ENCODE data around the gene RABL6.
"Not testable (repeated sequence)": the region's sequence is repeated elsewhere in the genome, so short reads cannot be mapped to it uniquely, and the experiment has no call there.

The RABL6 gene

DNA sequence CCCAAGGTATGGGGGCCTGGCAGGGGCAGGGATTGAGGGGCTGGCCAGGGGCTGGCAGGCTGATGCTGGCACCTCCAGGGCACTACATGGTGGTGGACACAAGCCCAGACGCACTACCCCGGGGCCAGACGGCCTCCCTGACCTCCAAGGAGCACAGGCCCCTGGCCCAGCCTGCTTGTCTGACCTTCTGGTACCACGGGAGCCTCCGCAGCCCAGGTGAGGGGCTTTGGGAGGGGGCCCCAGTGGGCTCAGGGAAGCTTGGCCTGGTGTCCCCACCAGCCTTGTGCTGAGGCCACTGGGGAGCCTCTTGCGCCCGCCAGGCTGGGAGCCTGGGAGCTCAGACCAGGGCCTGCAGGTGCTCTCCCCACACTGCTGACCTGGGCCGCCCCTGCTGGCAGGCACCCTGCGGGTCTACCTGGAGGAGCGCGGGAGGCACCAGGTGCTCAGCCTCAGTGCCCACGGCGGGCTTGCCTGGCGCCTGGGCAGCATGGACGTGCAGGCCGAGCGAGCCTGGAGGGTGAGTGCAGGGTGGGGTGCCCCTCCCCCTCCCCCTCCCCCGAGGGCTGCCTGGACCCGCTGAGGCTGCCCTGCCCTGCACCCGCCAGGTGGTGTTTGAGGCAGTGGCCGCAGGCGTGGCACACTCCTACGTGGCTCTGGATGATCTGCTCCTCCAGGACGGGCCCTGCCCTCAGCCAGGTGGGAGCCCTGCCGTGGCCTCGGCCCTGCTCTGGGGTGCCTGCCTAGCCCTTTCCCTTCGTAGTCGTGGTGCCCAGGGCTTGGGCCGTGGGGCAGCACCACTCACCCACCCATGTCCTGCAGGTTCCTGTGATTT lies 50.0 kb downstream of the RABL6 start:
- DNase-seq (ENCODE audit: low read depth in 2 of 2): no peak

DNA sequence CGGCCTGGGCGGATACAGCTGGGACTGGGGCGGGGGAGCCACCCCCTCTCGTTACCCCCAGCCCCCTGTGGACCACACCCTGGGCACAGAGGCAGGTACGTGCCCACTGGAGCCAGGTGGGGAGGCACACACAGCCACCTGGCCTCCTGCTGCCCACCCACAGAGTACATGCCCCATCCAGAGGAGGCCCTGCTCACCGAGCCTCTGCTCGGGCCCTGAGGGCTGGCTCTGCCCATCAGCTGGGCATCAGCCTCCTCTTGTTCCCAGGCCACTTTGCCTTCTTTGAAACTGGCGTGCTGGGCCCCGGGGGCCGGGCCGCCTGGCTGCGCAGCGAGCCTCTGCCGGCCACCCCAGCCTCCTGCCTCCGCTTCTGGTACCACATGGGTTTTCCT lies 50.7 kb downstream of the RABL6 start:
- DNase-seq (ENCODE audit: low read depth in 2 of 2): no peak

DNA sequence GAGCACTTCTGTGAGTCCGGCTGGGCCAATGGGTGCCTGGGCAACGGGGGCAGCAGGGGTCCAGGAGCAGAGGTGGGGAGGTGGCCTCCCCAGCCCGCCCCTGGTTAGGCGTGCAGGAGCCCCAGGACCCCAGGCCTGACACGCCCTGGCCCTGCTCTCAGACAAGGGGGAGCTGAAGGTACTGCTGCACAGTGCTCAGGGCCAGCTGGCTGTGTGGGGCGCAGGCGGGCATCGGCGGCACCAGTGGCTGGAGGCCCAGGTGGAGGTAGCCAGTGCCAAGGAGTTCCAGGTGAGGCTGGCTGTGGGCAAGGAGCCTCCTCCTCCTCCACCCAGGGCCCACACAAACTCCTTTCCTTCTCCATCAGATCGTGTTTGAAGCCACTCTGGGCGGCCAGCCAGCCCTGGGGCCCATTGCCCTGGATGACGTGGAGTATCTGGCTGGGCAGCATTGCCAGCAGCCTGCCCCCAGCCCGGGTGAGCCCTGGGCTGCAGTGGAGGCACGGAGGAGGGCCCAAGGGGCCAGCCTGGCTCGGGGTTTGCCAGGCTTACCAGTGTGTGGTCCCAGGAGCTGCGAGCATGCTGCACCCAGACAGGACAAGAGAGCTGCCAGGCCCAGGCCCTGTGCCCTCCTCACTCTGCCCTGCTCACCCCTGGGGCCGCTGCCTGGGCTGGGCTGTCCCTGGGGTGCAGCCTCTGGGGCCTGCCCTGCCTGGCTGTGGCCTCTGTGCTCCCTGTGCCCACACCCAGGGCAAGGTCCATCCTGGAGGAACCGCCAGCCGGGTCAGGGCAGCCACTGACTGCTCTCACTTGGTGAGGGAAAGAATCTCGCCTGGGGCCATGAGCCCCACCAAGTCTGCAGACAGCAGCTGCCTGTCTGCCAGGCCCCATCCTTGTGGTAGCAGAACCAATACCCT lies 51.4 kb downstream of the RABL6 start:
- DNase-seq (ENCODE audit: low read depth in 2 of 2): no peak

DNA sequence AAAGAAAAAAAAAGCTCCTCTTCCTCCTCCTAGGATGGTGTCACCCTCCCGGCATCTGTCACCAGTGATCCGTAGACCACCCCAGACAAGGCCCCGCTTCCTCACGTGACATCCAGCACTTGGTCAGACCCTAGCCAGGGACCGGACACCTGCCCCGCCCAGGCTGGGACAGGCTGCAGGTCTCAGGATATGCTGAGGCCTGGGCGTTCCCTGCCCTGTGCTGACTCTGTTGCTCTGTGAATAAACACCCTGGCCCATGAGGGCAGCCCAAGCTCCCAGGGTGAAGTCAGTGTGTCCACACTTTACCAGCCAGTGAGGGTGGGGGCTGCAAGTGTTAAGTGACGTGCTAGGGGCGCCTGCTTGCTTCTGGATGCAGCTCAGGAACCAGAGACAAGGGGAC lies 52.8 kb downstream of the RABL6 start:
- DNase-seq (ENCODE audit: low read depth in 2 of 2): no peak

DNA sequence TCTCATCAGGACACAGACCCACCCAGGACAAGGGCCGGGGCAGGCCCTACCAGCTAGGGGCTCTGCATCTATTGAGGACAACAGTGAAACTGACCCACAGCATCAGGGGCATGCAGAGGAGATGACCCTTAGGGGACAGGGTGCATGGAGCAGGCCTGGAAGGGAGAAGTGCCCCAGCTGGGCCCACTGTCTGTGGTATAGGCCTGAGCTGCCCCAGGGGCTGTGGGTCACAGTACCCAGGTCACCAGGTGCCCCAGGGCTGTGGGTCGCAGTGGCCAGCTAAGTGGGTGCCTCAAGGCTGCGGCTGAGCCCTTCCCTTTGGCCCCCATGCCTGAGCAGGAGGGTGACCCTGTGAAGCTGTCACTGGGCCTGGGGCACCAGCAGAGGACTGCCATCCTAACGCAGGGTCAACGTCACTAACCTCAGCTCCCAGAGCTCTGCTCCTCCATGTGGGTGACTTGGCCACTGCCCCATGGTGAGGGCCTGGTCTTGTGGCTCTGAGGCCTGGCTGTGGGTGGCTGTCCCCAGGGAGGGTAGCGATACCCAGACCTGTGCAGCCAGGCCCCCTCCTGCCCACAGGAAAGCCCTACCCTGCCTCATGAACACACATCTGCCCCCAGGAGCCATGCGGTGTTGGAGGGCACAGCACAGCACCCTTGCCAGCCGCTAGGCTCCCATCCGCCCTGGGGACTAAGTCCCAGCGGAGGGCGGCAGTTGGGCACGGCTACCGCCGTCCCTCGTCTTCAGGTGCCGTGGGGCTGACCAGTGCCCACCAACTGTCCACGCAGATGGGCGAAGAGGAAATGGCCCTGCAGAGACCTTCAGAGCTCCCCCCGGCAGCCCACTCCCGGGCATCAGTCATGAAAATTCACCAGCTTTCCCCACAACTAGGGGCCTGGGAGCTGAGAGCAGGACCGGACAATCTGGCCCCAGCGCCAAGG lies 53.5 kb downstream of the RABL6 start:
- no peak for DNase-seq (ENCODE audit: low read depth in 2 of 2)

DNA sequence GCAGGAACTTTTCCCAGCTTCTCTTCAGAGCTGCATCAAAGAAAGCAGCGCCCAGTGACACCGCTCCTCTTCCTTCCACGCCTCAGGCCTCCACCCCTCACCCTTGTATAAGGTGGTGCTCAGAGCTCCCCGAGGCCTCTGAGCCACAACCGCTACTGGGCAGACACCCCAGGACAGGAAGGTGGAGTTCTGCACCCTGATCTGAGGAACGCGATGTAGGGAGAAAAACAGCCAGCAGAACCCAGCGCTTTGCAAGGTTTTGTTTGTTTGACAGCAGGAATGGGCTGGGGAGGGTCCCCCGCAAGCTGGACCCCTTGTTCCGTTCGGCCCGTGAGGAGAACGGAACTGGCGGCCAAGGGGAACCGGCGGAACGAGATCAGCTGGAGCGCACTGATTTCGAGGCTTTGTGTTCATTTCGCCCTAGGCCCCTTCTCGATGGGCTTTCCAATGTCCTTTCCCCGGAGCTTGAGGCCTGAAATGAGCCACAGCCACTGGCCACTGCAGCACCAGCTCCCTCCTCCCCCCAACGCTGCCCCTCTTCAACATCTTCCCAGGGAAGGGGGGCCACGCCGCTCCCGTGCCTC lies 54.2 kb downstream of the RABL6 start:
- DNase-seq (ENCODE audit: low read depth in 2 of 2): no peak

DNA sequence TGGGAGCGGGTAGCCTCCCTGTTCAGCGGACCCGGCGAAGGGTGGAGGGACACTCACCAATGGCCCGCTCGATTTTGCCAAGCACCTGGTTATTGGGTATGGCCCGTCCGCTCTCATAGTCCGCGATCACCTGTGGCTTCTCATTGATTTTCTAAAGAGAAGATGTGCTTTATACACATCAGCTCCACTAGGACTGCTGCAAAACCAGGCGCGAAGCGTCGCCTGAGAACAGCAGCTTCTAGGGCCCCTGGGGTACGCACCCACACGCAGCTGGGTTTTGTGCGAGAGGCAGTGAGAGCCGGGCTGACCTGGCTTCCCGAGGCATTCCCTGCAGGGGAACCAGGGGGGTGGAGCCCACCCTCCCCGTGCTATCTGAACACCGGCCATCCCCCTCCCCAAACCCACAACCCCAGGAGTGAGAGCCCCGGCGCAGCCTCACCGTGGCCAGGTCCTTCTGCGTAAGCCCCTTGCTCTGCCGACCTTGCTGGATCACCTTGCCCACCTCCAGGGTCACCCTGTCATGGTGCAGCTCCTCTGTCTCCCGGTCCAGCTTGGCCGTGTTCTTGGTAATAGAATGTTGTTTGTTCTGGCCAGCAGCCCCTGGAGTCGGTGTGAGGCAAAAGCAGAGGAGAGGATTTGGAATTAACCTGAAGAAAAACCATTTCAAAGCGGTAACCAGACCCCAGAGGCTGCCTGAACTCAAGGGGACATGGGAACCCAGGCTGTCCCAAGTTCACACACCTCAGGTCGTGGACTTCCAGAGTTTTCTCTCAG lies 55.3 kb downstream of the RABL6 start:
- no peak for DNase-seq (ENCODE audit: low read depth in 2 of 2)

DNA sequence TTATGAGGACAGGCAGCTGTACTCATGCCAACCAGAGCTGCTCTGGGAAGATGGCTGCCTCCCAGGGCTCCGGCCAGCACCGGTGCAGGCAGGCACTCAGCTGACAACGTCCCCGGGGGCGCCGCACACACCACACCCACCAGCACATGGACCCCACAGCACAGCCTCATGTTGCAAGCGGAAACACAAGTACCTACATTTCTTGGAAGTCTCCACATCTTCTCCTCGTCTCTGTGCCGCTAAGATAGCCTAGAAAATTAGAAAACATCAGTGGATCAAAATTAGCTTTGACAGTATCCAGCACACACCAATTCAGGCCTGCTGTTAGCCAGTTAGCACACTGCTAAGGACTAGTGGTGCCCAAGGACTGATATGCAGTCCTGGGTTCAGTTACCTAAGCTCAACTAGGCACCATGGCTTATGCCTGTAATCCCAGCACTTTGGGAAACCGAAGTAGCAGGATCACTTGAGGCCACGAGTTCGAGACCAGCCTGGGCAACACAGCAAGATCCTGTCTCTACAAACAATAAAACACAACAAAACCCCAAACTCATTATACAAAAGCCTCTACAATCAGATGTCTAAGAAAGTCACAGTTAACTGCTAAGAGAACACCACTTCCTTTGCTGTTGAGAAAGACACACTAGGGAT lies 56.0 kb downstream of the RABL6 start:
- no peak for DNase-seq (ENCODE audit: low read depth in 2 of 2)

DNA sequence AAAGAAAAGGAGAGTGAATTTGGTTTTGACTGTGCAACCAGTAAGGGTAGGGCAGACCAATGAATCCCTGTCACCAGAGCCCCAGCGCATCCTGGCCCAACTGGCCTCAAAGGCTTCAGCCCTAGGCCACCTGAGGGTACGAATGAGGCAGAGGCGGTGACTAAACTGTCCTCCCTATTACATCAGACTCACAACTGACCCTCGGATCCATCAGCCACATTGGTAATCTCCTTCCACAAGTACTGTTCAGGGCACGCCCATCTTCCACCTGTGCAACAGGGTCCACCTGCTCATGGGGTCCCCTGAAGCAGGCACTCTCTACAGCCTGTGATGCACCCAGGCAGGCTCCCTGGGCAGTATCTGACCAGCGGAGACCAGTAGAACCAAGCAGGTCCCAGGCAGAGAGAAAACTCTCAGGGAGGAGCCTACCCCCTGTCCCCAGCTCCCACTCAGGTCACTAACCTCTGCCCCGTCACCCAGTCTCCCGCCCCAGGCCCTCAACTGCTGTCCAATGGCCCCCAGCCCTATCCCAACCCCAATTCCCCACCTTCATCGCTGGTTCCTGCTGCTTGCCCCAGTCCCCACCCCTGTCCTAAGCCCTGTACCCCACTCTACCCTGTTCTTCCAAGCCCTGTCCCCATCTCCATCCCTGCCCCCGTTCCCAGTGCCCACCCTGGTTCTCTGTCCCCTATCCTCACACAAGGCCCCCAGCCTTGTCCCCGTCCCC lies 57.5 kb downstream of the RABL6 start:
- DNase-seq (ENCODE audit: low read depth in 2 of 2): no peak

DNA sequence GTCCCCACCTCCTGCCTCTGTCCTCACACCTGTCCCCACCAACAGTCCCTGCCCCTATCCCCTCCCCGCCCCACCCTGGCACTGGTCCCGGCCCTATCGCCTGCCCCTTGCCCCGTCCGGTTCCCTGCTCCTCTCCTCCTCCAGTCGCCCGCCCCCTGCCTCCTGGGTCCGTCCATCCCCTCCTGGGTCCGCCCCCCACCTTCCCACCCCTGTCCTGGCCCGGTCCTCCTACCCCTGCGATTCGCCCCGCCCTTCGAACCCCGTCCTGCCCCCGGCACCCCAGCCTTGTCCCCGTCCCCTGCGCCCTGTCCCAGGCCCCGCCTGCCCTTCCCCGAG lies 58.0 kb downstream of the RABL6 start:
- DNase-seq (ENCODE audit: low read depth in 2 of 2): no peak

DNA sequence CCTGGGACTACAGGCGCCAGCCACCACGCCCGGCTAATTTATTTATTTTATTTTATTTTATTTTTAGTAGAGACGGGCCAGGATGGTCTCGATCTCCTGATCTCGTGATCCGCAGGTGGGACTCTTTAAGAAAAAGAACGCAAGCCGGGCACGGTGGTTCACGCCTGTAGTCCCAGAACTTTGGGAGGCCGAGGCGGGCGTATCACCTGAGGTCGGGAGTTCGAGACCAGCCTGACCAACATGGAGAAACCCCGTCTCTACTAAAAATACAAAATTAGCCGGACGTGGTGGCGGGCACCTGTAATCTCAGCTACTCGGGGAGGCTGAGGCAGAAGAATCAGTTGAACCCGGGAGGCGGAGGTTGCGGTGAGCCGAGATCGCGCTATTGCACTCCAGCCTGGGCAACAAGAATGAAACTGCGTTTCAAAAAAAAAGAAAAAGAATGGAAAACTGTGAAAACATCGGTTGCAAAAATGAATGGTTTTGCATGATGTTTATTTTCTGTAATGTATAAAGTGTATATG lies 59.2 kb downstream of the RABL6 start:
- DNase-seq (ENCODE audit: low read depth in 2 of 2): not testable (repeated sequence)

DNA sequence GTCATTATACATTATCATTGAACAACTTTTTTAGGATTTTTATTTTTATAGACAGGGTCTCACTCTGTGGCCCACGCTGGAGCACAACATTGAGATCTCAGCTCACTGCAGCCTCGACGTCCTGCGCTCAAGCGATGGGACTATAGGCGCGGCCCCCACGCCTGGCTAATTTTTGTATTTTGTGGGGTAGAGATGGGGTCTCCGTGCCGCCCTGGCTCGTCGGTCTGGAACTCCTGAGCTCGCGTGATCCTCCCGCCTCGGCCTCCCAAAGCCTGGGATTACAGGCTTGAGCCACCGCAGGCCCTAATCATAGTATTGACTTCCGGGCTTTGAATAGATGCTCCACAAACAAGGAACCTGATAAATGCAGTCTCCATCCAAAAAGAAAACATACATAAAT lies 59.7 kb downstream of the RABL6 start:
- no peak for DNase-seq (ENCODE audit: low read depth in 2 of 2)

DNA sequence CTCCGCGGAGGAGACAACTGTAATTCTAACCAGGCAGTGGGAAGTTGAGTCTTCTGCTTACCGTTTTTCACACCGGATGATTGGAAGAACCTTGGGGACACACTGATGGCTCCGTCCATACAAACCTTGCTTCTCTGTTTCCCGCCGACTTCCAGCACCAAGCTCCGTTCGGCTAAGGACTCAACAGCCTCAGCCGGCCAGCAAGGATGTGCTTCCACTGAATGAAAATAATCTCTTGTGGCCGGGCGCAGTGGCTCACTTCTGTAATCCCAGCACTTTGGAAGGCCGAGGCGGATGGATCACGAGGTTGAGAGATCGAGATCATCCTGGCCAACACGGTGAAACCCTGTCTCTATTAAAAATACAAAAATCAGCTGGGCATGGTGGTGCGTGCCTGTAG lies 60.2 kb downstream of the RABL6 start:
- DNase-seq (ENCODE audit: low read depth in 2 of 2): no peak

DNA sequence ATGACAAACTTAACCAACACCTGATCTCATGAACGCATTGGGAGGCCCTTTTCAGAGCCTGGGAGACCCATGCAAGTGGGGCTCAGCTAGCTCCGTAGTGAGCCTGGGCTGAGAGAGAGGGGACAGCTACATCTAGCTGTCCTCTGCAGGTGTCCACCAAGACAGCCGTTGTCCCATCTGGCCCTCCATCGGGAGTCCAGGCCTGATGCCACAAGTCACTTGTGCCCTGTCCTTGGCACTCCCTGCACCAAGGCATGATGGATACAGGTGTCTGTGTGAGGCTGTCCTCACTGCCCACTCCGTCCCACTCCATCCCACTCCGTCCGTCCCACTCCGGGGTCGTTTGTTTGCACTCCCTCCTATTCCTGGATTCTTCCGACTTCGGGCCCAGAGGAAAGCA lies 60.9 kb downstream of the RABL6 start:
- DNase-seq (ENCODE audit: low read depth in 2 of 2): no peak

DNA sequence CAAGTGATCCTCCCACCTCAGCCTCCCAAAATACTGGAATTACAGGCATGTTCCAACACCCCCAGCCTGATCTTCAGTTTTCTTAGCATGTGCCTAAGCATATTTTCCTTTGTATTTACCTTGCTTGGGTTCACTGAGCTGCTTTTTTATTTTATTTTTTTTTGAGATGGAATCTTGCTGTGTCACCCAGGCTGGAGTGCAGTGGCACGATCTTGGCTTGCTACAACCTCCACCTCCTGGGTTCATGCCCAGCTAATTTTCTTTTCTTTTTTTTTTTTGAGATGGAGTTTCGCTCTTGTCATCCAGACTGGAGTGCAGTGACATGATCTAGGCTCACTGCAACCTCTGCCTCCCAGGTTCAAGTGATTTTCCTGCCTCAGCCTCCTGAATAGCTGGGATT lies 61.9 kb downstream of the RABL6 start:
- DNase-seq (ENCODE audit: low read depth in 2 of 2): not testable (repeated sequence)

DNA sequence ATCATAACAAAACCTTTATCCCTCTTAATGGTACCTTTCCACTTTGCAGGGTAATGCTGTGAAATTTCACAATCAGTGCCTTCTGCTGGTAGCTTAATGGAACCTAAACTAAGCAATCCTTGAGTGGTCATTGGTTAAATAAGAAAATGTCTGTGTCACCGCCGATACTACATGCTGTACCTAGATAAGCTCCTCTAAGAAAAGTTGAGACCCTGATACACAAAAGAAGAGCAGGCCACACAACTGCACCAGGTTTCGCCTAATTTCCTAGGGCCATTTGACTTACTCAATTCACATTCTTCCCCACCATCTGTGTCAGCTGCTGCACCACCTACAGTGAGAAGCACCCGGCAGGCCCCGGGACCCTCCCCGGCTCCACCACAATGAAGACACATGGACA lies 67.4 kb downstream of the RABL6 start:
- DNase-seq (ENCODE audit: low read depth in 2 of 2): no peak

DNA sequence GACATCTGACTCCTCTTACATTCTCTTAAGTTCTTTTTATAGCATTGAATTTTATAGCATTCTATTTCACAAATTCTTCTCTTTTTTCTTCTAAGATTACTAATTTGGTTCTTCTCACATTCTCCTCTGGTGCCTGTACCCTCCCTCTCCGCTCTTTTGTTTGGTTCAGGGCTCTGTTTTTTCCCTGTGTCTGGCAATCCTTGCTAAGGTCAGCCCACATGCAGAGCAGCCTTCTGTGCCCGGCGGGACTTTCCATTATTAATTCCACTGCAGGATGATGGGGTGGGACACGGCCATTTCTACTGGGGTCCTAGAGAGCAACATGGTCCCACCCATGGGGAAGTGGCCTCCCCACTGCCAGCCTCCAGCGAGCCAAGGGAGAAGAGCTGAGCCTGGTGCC lies 68.7 kb downstream of the RABL6 start:
- no peak for DNase-seq (ENCODE audit: low read depth in 2 of 2)

DNA sequence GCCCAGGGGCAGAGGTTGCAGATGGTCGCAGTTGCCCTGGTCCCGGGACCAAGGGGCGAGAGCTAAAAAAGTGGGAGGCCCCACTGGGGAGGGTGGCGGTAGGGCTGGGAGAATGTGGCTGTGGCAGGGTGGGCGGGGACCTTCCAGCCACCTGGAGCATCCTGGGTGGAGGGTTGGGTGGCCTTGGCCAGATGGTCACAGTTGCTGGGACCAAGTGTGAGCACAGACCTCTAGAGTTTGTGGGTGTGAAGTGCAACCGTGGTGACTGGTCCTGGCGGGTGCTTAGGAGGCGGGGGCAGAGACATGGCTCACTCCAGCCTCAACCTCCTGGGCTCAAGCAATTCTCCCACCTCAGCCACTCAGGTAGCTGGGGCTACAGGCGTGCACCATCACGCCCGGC lies 72.9 kb downstream of the RABL6 start:
- no peak for DNase-seq (ENCODE audit: low read depth in 2 of 2)

DNA sequence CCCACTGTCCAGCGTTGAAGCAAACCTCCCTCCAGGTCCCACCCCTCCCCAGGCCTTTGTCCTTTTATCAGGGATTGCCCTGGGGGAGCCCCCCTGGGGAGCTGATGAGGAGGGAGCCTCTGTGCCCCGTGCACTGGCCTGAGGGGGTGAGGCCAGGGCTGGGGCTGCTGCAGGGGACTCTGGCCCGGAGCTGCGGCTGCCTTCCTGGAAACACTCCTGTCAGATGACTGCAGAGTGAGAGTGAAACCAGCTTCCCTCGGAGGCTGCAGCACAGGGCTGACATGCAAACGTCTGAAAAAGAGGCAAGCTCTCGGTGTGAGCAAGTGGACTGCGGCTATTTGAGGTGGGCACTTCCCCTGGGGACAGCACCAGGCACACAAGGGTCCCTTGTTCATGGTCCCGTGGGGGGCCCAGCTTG lies 74.0 kb downstream of the RABL6 start:
- DNase-seq (ENCODE audit: low read depth in 2 of 2): no peak

Data from stimulated activated CD4-positive, alpha-beta T cell treated with anti-CD3 and anti-CD28 coated beads, Interleukin-1b, Interleukin-23, amount 100 ng/mL, for 1 hour (primary cell).